HepG2 (cell line): ENCODE results near the gene TMEM39B. TPM values are rescaled to one million over a fixed set of nuclear protein-coding genes. Genes with fewer than 3 reads are reported as not detected.

Source experiments
- ATAC-seq: fragments of 200-7000 bp; cut with Tn5 transposase; 3 replicates; pipeline ENCODE4 v1.9.1; 2020; ENCODE audit warnings: mild to moderate bottlenecking, moderate library complexity
- BruUV-seq: library from RNA; stranded (reverse); fragments of 400-500 nt; replicated peaks from 2 replicates; lab custom pipeline; 2021; lab: Mats Ljungman, UMichigan
- CTCF ChIA-PET: fragments of 300-600 bp; formaldehyde crosslinking; extraction: SDS; loops from one replicate; lab custom pipeline; 2021; ENCODE audit warnings: low total read pairs, inconsistent platforms, low intra/inter-chr PET ratio; lab: Yijun Ruan, JAX
- POLR2A ChIA-PET: fragments of 350-600 bp; sonication (Branson Sonifier 250); formaldehyde crosslinking; loops from one replicate; lab custom pipeline; 2020; ENCODE audit warnings: antibody characterized with exemption, inconsistent platforms; lab: Yijun Ruan, JAX
- DNase-seq: peaks from one replicate; pipeline ENCODE4 v3.0.0-alpha.2; 2015; ENCODE audit warnings: low spot score
- FAIRE-seq: peaks from 3 replicates; lab custom pipeline; 2011; peaks lifted over from hg19 to GRCh38; lab: Jason Lieb, UNC
- H2AFZ ChIP-seq: one replicate; pipeline ENCODE4 v1.6.1; 2011; ENCODE audit warnings: low read length, inconsistent platforms
- H3K27ac ChIP-seq: fragments of 300-600 bp; 3 replicates; pipeline ENCODE4 v1.8.0; 2011; ENCODE audit warnings: mixed run types, mild to moderate bottlenecking, mixed read lengths, low read length, inconsistent platforms; ENCODE audit not compliant: insufficient read depth; ENCODE audit errors: extremely low read length
- H3K27me3 ChIP-seq, 2 experiments: fragments of 200-600 bp in 1 of 2; 2 replicates in 1 of 2; 3 replicates in 1 of 2; pipeline versions ENCODE4 v1.6.0 to v1.8.0; 2011; ENCODE audit warnings: low read length in 2 of 2, mild to moderate bottlenecking in 2 of 2, moderate library complexity in 2 of 2, inconsistent platforms in 1 of 2; ENCODE audit not compliant: insufficient read depth in 2 of 2, control insufficient read depth in 1 of 2
- H3K36me3 ChIP-seq, 2 experiments: fragments of 200-600 bp in 1 of 2; replicated peaks in 1 of 2; 2 replicates in 1 of 2; 3 replicates in 1 of 2; pipeline versions ENCODE4 v1.5.1 to v1.8.0; 2011; ENCODE audit warnings: low read length in 2 of 2, inconsistent platforms in 1 of 2; ENCODE audit not compliant: insufficient read depth in 2 of 2, control insufficient read depth in 1 of 2
- H3K4me1 ChIP-seq: 2 replicates; pipeline ENCODE4 v1.5.1; 2012; ENCODE audit warnings: low read length, inconsistent platforms; ENCODE audit not compliant: insufficient read depth
- H3K4me2 ChIP-seq: 2 replicates; pipeline ENCODE4 v1.6.0; 2011; ENCODE audit warnings: low read depth, low read length, inconsistent platforms
- H3K4me3 ChIP-seq, 3 experiments: fragments of 200-600 bp in 1 of 3; sonication (generic), shearing (Covaris generic) in 1 of 3; replicated peaks in 1 of 3; 2 replicates each; pipeline ENCODE4 v1.5.1; 2011 to 2016; ENCODE audit warnings: low read length in 3 of 3, inconsistent platforms in 2 of 3, low read depth in 2 of 3, mild to moderate bottlenecking in 2 of 3, control low read depth in 1 of 3, mixed read lengths in 1 of 3; ENCODE audit not compliant: insufficient read depth in 1 of 3
- H3K79me2 ChIP-seq: one replicate; pipeline ENCODE4 v1.6.1; 2011; ENCODE audit warnings: low read length, inconsistent platforms; ENCODE audit not compliant: insufficient read depth
- H3K9ac ChIP-seq: 2 replicates; pipeline ENCODE4 v1.6.0; 2011; ENCODE audit warnings: mild to moderate bottlenecking, low read depth, low read length, inconsistent platforms; ENCODE audit not compliant: insufficient read depth
- H3K9me3 ChIP-seq: 2 replicates; pipeline ENCODE4 v1.5.1; 2012; ENCODE audit warnings: mild to moderate bottlenecking, low read length
- H4K20me1 ChIP-seq: 2 replicates; pipeline ENCODE4 v1.6.0; 2011; ENCODE audit warnings: inconsistent platforms, mild to moderate bottlenecking, low read length, moderate library complexity; ENCODE audit not compliant: insufficient read depth
- RFX1 ChIP-seq: fragments of 450-650 bp; IDR thresholded peaks from 2 replicates; pipeline ENCODE4 v1.6.1; 2017
- SMYD3 ChIP-seq: sonication (generic); formaldehyde crosslinking; IDR thresholded peaks from 2 replicates; pipeline ENCODE4 v1.8.1; 2023; ENCODE audit warnings: mild to moderate bottlenecking, missing genetic modification reagents
- SNAI1 ChIP-seq: sonication (generic); formaldehyde crosslinking; IDR thresholded peaks from 2 replicates; pipeline ENCODE4 v1.5.0; 2020; ENCODE audit warnings: mild to moderate bottlenecking, missing genetic modification reagents, borderline replicate concordance
- ZMYM2 ChIP-seq: sonication (generic); formaldehyde crosslinking; IDR thresholded peaks from 2 replicates; pipeline ENCODE4 v1.8.0; 2022; ENCODE audit warnings: mild to moderate bottlenecking, missing genetic modification reagents
- ZNF354B ChIP-seq: sonication (generic); formaldehyde crosslinking; IDR thresholded peaks from 2 replicates; pipeline ENCODE4 v1.8.0; 2022; ENCODE audit warnings: mild to moderate bottlenecking, missing genetic modification reagents
- ZNF605 ChIP-seq: sonication (generic); formaldehyde crosslinking; IDR thresholded peaks from 2 replicates; pipeline ENCODE4 v1.8.0; 2022; ENCODE audit warnings: mild to moderate bottlenecking, missing genetic modification reagents
- ZNF75D ChIP-seq: sonication (generic); formaldehyde crosslinking; IDR thresholded peaks from 2 replicates; pipeline ENCODE4 v1.8.1; 2023; ENCODE audit warnings: missing genetic modification reagents, mild to moderate bottlenecking, borderline replicate concordance
- ZNF770 ChIP-seq: sonication (generic); formaldehyde crosslinking; IDR thresholded peaks from 2 replicates; pipeline ENCODE4 v1.5.0; 2020; ENCODE audit warnings: mild to moderate bottlenecking, missing genetic modification reagents
- ZSCAN20 ChIP-seq: sonication (generic); formaldehyde crosslinking; IDR thresholded peaks from 2 replicates; pipeline ENCODE4 v1.4.0; 2020; ENCODE audit warnings: missing genetic modification reagents, mild to moderate bottlenecking, borderline replicate concordance
- WGBS: methylation state at CpG from one replicate; pipeline ENCODE4 v1.1.6; 2017; ENCODE audit warnings: low lambda C conversion rate; 5-methylcytosine and 5-hydroxymethylcytosine counted together
- in situ Hi-C: cut with HindIII; loops from 2 replicates; pipeline ENCODE4 v1.10.0; 2017; ENCODE audit warnings: low pct_unique_long_range_greater_than_20kb; ENCODE audit not compliant: extremely low pct_ligation_motif_present
- intact Hi-C: fragments of 100-400 bp; cut with micrococcal nuclease; formaldehyde crosslinking; loops from one replicate; pipeline ENCODE4 v1.10.0; 2022; ENCODE audit not compliant: unreplicated experiment
- polyA plus RNA-seq, 8 experiments: library from polyadenylated mRNA; depleted of rRNA in 3 of 8; stranded (reverse) in 7 of 8; unstranded in 1 of 8; fragments of >200 nt; fragmentation: Illumina TruSeq in 4 of 8; extraction: Trizol in 4 of 8; gene quantifications; 2 replicates each; pipeline versions ENCODE4 v1.2.1 to v1.2.3, GENCODE V29; 2011 to 2016; ENCODE audit warnings: low read depth in 4 of 8, missing spikeins in 1 of 8, mixed read lengths in 1 of 8; ENCODE audit not compliant: insufficient read depth in 1 of 8
- total RNA-seq, 5 experiments: library from RNA; depleted of rRNA; stranded (reverse); fragments of >200 nt; fragmentation: Illumina TruSeq; extraction: Trizol; gene quantifications; 2 replicates each; pipeline ENCODE4 v1.2.3, GENCODE V29; 2016; ENCODE audit warnings: low read depth in 1 of 5
- TF ChIP-seq, protein P1 (sequence below): sonication (generic); formaldehyde crosslinking; IDR thresholded peaks from 2 replicates; pipeline ENCODE4 v1.4.0; 2020; ENCODE audit warnings: missing genetic modification reagents
- TF ChIP-seq, protein P2 (sequence below): fragments of 450-650 bp; IDR thresholded peaks from 2 replicates; pipeline ENCODE4 v1.6.1; 2016
- TF ChIP-seq, protein P3 (sequence below): IDR thresholded peaks from 2 replicates; pipeline ENCODE4 v1.6.1; 2012; ENCODE audit warnings: inconsistent platforms
- TF ChIP-seq, protein P4 (sequence below): IDR thresholded peaks from 2 replicates; pipeline ENCODE4 v1.4.0; 2020; ENCODE audit warnings: mild to moderate bottlenecking, missing genetic modification reagents

The TMEM39B gene
- total and polyA plus RNA-seq, 2 of the 13 experiments (the other 11 are each of a cell fraction or from before 2014, with no cell fraction given): 4.9 to 10.4 TPM

GRCh38 chr1:32142446-32143301 lies 69.9 kb downstream of the TMEM39B start:
- no TSS peak for BruUV-seq
- no peaks in the 10 kb centered on the region for H3K9me3 ChIP-seq
- H3K27me3 ChIP-seq: no peaks in the 10 kb centered on the region
- no peaks in the 10 kb centered on the region for H3K36me3 ChIP-seq
- ATAC-seq (peak; percentile 97), FAIRE-seq (peak; percentile 49), DNase-seq (peak; percentile 85)
- no peak overlapping the region for H3K4me3 ChIP-seq
- H3K27ac ChIP-seq: peak overlapping the region; percentile 59
- H3K79me2 ChIP-seq: peaks cover 84% of the 10 kb centered on the region
- peaks cover 38% of the 10 kb centered on the region for H3K4me1 ChIP-seq
- peak overlapping the region; percentile 26 for H3K9ac ChIP-seq
- intact Hi-C loops: no loop called here
- no peak overlapping the region for H2AFZ ChIP-seq
- POLR2A ChIA-PET: interaction anchor here (0.6 to 1.4 kb wide), 3 partner anchors 11 to 39 kb away, joined by 3 to 6 read pairs (median 4); partner anchors contain the start of gene KPNA6
- peaks cover 44% of the 10 kb centered on the region for H4K20me1 ChIP-seq
- in situ Hi-C loops: no loop called here
- 70% methylated on average over 4 of the region's 6 CpGs for WGBS
- CTCF ChIA-PET: no interaction called here
- 0 out of 2 replicates have a peak overlapping the region, but pooled peaks have one; percentile 0 for H3K4me2 ChIP-seq
- TF ChIP-seq RFX1 (peak; percentile 69), SMYD3 (no peak), ZNF75D (CRISPR knock-in tag) (no peak), SNAI1 (CRISPR knock-in tag) (no peak), ZNF605 (no peak), ZMYM2 (no peak), ZNF770 (CRISPR knock-in tag) (peak; percentile 81; the same call in 1 of the 2 replicates), ZSCAN20 (CRISPR knock-in tag) (no peak), ZNF354B (CRISPR knock-in tag) (no peak)
- TF ChIP-seq, protein P1, sequence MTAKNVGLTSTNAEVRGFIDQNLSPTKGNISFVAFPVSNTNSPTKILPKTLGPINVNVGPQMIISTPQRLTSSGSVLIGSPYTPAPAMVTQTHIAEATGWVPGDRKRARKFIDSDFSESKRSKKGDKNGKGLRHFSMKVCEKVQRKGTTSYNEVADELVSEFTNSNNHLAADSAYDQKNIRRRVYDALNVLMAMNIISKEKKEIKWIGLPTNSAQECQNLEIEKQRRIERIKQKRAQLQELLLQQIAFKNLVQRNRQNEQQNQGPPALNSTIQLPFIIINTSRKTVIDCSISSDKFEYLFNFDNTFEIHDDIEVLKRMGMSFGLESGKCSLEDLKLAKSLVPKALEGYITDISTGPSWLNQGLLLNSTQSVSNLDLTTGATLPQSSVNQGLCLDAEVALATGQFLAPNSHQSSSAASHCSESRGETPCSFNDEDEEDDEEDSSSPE (CRISPR knock-in tag): no peak
- TF ChIP-seq, protein P2, sequence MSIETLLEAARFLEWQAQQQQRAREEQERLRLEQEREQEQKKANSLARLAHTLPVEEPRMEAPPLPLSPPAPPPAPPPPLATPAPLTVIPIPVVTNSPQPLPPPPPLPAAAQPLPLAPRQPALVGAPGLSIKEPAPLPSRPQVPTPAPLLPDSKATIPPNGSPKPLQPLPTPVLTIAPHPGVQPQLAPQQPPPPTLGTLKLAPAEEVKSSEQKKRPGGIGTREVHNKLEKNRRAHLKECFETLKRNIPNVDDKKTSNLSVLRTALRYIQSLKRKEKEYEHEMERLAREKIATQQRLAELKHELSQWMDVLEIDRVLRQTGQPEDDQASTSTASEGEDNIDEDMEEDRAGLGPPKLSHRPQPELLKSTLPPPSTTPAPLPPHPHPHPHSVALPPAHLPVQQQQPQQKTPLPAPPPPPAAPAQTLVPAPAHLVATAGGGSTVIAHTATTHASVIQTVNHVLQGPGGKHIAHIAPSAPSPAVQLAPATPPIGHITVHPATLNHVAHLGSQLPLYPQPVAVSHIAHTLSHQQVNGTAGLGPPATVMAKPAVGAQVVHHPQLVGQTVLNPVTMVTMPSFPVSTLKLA: no peak
- TF ChIP-seq, protein P3, sequence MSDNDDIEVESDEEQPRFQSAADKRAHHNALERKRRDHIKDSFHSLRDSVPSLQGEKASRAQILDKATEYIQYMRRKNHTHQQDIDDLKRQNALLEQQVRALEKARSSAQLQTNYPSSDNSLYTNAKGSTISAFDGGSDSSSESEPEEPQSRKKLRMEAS: no peak
- TF ChIP-seq, protein P4, sequence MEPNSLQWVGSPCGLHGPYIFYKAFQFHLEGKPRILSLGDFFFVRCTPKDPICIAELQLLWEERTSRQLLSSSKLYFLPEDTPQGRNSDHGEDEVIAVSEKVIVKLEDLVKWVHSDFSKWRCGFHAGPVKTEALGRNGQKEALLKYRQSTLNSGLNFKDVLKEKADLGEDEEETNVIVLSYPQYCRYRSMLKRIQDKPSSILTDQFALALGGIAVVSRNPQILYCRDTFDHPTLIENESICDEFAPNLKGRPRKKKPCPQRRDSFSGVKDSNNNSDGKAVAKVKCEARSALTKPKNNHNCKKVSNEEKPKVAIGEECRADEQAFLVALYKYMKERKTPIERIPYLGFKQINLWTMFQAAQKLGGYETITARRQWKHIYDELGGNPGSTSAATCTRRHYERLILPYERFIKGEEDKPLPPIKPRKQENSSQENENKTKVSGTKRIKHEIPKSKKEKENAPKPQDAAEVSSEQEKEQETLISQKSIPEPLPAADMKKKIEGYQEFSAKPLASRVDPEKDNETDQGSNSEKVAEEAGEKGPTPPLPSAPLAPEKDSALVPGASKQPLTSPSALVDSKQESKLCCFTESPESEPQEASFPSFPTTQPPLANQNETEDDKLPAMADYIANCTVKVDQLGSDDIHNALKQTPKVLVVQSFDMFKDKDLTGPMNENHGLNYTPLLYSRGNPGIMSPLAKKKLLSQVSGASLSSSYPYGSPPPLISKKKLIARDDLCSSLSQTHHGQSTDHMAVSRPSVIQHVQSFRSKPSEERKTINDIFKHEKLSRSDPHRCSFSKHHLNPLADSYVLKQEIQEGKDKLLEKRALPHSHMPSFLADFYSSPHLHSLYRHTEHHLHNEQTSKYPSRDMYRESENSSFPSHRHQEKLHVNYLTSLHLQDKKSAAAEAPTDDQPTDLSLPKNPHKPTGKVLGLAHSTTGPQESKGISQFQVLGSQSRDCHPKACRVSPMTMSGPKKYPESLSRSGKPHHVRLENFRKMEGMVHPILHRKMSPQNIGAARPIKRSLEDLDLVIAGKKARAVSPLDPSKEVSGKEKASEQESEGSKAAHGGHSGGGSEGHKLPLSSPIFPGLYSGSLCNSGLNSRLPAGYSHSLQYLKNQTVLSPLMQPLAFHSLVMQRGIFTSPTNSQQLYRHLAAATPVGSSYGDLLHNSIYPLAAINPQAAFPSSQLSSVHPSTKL (CRISPR knock-in tag): peak; percentile 25; the same call in 1 of the 2 replicates
